GM21360 (cell line): ENCODE measurements around the gene CCR5AS.
"Not testable (repeated sequence)": the region's sequence is repeated elsewhere in the genome, so short reads cannot be mapped to it uniquely, and the experiment has no call there.

Source experiments
- ATAC-seq: cut with Tn5 transposase; IDR thresholded peaks from one replicate; pipeline ENCODE4 v1.9.1; 2021; ENCODE audit warnings: mild to moderate bottlenecking, moderate library complexity; ENCODE audit not compliant: unreplicated experiment

The CCR5AS gene

GRCh38 chr3:46406443-46406787, 451 bp downstream of the CCR5AS start:
- no peak for ATAC-seq

DNA sequence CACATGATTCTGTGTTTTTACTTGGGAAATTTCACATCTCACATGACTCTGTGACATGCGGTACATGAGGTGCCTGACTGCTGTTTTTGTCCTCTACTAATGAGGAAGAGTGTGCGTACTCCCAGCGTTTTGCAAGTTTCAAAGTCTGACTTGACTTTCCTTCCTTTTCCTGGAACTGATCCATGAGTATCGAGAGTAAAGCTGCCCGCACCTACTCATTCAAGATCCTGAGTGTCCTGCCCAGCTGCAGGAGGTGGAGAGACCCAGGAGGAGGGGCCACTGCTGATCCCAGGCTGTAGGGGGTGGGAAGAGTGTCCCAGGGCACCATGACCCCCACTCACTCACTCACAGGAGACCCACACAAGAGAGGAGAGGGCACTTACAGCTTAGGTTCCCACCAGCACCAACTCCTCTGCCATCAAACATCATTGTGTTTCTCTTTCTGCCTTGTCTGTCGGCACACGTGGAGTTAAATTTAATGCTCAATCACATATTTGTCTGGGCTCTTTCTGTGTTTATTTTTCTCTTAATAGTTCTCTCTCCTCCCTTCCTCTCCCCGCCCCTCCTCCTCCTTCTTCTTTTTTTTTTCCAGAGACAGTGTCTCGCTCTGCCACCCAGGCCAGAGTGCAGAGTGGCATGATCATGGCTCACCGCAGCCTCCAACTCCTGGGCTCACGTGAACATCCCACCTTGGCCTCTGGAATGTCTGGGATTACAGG, 1.4 kb downstream of the CCR5AS start:
- ATAC-seq: no peak

DNA sequence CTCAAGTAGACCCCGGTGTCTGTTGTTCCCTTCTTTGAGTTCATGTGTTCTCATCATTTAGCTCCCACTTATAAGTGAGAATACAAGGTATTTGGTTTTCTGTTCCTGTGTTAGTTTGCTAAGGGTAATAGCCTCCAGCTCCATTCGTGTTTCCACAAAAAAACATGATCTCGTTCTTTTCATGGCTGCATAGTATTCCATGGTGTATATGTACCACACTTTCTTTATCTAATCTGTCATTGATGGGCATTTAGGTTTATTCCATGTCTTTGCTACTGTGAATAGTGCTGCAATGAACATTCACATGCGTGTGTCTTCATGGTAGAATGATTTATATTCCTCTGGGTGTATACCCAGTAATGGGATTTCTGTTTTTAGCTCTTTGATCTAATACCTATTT, 4.0 kb downstream of the CCR5AS start:
- not testable (repeated sequence) for ATAC-seq

DNA sequence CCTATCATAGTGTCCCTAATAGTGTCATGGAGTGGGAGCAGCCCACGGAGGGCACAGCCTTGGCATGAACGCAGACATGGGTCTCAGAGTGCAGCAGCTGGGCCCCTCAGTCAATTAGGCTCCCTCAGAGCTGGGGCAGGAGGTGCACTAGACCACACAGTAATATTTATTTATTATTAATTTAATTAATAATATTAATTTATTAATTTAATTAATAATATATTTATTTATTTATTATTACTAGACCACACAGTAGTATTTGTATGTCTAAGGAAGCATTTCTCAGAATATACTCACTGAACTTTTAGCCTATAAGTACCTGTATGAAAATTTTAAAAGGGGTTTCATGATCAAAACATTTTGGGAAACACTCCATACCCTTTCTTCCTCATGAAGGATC, 5.3 kb downstream of the CCR5AS start:
- ATAC-seq: no peak

- no peak for ATAC-seq
Measured at GRCh38 chr3:46400846-46401245, 6.0 kb downstream of the CCR5AS start.

DNA sequence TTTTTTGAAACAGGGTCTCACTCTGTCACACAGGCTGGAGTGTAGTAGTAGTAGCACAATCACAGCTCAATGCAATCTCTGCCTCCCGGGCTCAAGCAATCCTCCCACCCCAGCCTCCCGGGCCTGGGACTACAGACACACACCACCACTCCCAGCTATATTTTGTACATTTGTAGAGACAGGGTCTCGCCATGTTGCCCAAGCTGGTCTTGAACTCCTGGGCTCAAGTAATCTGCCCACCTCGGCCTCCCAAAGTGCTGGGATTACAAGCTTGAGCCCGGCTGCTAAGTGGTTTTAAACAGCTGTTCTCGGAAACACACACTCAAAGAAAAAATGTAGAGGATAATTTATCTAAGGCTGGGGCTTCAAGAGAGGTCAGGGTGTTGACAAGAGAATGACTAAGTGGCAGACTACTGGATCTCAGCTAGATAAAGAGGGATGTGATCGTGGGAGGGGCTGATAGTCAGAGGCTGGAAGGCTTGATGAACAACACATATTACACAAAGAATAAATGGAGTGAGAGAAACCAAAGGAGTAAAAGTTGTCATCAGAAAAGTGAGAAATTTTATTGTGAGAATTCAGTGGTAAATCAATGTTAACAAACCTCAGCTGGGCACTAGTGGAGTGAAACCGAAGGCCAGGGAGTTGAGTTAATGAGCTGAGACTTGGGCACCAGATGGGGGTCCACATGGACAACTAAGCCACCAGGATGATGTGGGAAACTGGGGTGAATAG, 6.7 kb downstream of the CCR5AS start:
- no peak for ATAC-seq

GRCh38 chr3:46399557-46399956, 7.3 kb downstream of the CCR5AS start:
- ATAC-seq: no peak

DNA sequence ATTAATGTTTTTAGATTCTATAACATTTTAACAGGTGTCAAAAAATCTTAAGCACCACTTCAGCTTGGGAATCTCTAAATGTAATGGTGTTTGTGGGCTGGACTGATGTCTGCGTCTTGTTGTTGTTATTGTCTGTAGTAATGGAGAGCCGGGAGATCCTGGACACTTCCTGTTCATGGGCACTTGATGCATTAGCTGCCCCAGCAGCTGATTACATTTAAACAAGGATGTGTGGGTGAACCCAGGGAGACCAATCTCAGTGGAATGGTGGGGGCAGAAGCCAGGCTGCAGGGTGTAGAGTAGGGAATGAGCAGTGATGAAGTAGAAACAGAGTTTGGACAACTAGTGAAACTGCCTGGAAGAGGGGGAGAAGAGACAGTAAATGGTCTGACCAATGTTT, 7.8 kb downstream of the CCR5AS start:
- no peak for ATAC-seq

DNA sequence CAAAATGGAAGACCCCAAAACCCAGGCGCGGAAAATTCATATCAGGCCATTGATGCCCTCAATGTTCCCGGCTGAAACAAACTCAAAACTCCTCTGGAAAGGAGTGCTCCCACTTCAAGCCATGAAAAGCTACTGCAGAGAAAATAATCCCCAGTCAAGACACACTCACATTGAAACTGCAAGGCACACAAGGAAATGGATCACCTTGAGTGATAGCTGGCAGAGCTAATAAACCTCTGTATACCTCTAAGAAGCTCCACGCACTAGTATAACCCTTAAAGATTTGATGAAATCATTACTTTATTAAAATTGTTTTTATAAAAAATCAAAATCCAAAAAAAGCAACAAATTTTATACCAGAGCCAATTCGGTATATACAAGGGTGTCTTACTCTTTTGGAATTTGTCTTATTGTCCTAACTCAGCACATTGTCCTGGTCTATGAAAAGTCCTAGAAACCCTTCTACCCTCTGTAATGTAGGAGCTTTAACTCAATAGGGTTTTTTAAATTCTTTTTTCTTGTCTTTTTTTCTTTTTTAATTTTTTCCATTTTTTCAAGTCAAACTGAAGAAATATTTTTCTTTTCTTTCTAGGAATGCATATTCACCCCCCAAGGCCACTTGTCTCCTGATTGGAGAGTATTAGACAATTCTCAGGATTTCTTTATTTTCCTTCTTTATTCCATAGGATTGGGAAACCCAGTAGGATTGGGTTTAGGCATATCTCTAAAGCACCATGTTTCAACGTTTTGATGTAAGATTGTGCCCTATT, 8.5 kb downstream of the CCR5AS start:
- no peak for ATAC-seq

DNA sequence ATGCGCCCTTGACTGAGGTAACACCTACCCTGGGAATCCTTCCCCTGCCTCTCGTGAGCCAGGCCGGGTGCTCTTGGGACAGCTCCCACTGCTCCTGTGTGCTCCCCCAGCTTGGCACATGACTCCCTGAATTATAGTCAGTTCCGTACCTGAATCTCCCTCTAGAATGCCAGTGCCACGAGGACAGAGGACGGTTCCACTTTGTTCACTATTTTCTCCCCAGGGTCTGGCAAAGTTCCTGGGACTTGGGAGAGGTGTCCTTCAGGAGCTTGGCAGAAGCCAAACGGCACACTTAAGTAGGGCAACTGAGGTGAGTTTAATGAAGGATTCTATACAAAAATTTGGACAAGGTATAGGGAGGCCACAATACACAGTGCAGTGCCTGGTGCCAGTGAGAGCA, 9.8 kb downstream of the CCR5AS start:
- no peak for ATAC-seq

GRCh38 chr3:46395766-46396530, 10.9 kb downstream of the CCR5AS start:
- ATAC-seq: no peak

GRCh38 chr3:46395210-46395661, 11.6 kb downstream of the CCR5AS start:
- ATAC-seq: no peak

DNA sequence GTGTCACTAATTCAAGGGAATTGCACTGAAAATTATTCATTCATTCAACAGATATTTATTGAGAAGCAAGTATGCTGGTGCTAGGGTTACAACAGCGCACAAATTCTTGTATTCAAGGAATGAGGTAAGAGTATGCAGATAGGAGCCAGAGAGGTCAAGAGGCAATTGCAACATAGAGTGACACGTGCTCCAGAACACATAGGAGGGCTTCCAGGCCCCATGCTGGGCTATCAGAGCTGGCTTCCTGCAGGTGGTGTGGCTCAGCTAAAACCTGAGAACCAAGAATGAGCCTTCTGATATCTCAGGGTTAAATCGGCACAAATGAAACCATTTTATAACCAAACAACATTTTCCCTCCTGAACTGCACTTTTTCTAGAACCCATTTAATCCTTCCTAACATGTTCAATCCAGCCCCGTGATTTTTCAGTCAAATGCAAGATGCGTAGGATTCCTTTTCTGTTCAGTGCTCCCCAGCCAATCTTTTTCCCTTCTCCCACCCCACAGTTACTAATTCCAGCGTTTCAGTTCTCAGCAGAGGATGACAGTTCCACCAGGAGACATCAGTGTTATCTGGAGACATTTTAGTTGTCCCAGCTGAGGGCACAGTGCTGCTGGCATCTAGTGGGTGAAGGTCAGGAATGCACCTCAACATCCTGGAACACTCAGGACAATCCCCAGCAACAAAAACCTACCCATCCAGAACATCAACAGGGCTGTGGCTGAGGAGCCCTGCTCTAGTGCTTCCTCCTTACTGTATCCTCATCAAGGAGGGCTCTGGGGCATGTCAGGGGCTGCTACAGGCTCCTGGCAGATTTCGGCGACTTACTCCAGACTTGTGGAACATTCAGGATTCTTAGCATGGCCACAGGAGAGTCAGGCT, 13.1 kb downstream of the CCR5AS start:
- ATAC-seq: no peak

- ATAC-seq: no peak
Measured at GRCh38 chr3:46393011-46393410, 13.9 kb downstream of the CCR5AS start.

GRCh38 chr3:46391526-46391925, 15.3 kb downstream of the CCR5AS start:
- not testable (repeated sequence) for ATAC-seq

DNA sequence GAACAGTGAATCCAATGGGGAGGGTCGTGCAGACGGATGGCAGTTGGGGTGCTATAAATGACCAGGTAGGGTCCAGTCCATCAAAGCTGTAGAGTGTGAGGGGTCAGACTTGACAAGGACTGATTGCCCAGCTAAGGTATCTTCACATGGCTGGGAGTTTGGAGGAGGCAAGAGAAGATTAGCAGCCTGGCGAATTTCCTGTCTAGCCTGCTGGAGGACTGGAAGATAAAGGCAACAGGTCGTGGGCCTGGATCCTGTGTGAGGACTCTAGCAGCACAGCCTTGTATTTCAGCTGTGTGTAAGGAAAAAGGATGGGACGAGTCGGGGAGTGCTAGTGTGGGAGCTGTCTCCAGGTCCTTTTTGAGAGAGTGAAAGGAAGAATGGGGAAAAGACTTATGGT, 17.6 kb downstream of the CCR5AS start:
- no peak for ATAC-seq

- not testable (repeated sequence) for ATAC-seq
Measured at GRCh38 chr3:46388847-46389246, 18.0 kb downstream of the CCR5AS start.

- no peak for ATAC-seq
Measured at GRCh38 chr3:46386205-46386604, 20.7 kb downstream of the CCR5AS start.

DNA sequence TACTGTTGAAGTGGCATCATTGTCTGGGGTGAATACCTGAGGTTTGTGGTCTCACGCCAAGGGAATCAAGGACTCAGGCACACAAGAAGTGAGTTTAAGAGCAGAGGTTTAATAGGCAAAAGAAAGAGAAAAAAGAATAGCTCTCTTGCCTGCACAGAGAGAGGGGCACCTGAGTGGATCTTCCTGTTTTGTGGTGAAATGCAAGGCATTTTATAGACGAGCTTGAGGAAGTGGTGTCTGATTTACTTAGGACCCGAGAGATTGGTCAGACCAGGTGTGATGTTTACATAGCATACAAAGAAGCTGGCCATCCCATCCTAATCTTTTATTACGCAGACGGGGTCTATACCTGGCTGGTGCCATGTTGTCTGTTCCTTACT, 22.9 kb downstream of the CCR5AS start:
- no peak for ATAC-seq
